PC-9 (cell line): ENCODE data around the gene POMGNT2.

Source experiments
- CTCF ChIP-seq: fragments of 200-600 bp; sonication (generic); conservative IDR thresholded peaks from 2 replicates; pipeline ENCODE4 v1.6.1; 2017; ENCODE audit warnings: mixed run types, antibody characterized with exemption, mild to moderate bottlenecking, moderate library complexity
- EZH2 ChIP-seq: fragments of 200-600 bp; sonication (generic); IDR thresholded peaks from 2 replicates; pipeline ENCODE4 v1.8.0; 2017; ENCODE audit warnings: antibody characterized with exemption, low read depth

- TF ChIP-seq CTCF (no peak), EZH2 (no peak)
Observed at GRCh38 chr3:43031889-43032545, 73.9 kb downstream of the POMGNT2 start.
